Measurements from ENCODE around the gene REL.

- no peak for TF ChIP-seq POLR2AphosphoS5 (IDR thresholded peaks at IDR 0.05)
- TF ChIP-seq POLR2A (IDR thresholded peaks at IDR 0.05): no peak
- TF ChIP-seq EP300 (IDR thresholded peaks at IDR 0.05): no peak
These were observed 5.9 kb upstream of the REL start for GRCh38 chr2:60875520-60875919.

Data from sigmoid colon (tissue), 4 donors.